Spleen (tissue), 7 donors: Measurements from ENCODE around the gene S100A3.

Experiments
- CTCF ChIP-seq, 11 experiments: fragments of 200-600 bp in 7 of 11; fragments of 450-650 bp in 4 of 11; sonication (generic) in 4 of 11; IDR thresholded peaks in 8 of 11; conservative IDR thresholded peaks in 3 of 11; 1 replicate in 7 of 11; 2 replicates in 4 of 11; pipeline versions ENCODE4 v1.4.0 to v1.8.0; 2016 to 2021; ENCODE audit warnings: antibody characterized with exemption in 11 of 11, inconsistent platforms in 4 of 11, mild to moderate bottlenecking in 1 of 11
- POLR2A ChIP-seq, 3 donors: fragments of 450-650 bp; IDR thresholded peaks; one replicate each; pipeline ENCODE4 v1.5.1; 2017; ENCODE audit warnings: antibody characterized with exemption in 3 of 3, mild to moderate bottlenecking in 1 of 3
- POLR2AphosphoS5 ChIP-seq, 3 donors: sonication (generic); formaldehyde crosslinking; IDR thresholded peaks; one replicate each; pipeline ENCODE4 v1.5.1; 2017; ENCODE audit warnings: antibody characterized with exemption in 3 of 3
- donor health status: DM: no; HTN: no; CAD: no; lungs with moderate emphysema.
- donor health status: DM: no; HTN: no; CAD: no.
- donor health status: DM: no; HTN: no; CAD: no.

GRCh38 chr1:153534925-153535241 is 14.2 kb downstream of the S100A3 start:
- TF ChIP-seq CTCF (IDR thresholded peaks at IDR 0.05 in 8 of 11, conservative IDR thresholded peaks at IDR 0.05 in 3 of 11) (no peak), POLR2A (IDR thresholded peaks at IDR 0.05) (no peak), POLR2AphosphoS5 (IDR thresholded peaks at IDR 0.05) (no peak)
